KMS-11 (cell line): ENCODE results near the gene PHLDB3.

ENCODE experiments used
- H2AFZ ChIP-seq: fragments of 200-600 bp; sonication (generic); 2 replicates; pipeline ENCODE4 v1.6.1; 2016; ENCODE audit warnings: antibody characterized with exemption, mixed run types, low read depth
- H3K27ac ChIP-seq: fragments of 200-600 bp; sonication (generic); 2 replicates; pipeline ENCODE4 v1.6.1; 2016; ENCODE audit warnings: mild to moderate bottlenecking, mixed run types
- H3K27me3 ChIP-seq: fragments of 200-600 bp; sonication (generic); 2 replicates; pipeline ENCODE4 v1.6.1; 2017; ENCODE audit warnings: mild to moderate bottlenecking, low read depth, mixed run types, moderate library complexity; ENCODE audit not compliant: insufficient read depth
- H3K36me3 ChIP-seq: fragments of 200-600 bp; sonication (generic); 2 replicates; pipeline ENCODE4 v1.6.1; 2017; ENCODE audit warnings: mild to moderate bottlenecking, mixed run types; ENCODE audit not compliant: insufficient read depth
- H3K4me1 ChIP-seq: fragments of 200-600 bp; sonication (generic); 2 replicates; pipeline ENCODE4 v1.6.1; 2016; ENCODE audit warnings: mild to moderate bottlenecking, low read depth, mixed run types; ENCODE audit not compliant: poor library complexity, severe bottlenecking
- H3K4me2 ChIP-seq: fragments of 200-600 bp; sonication (generic); 2 replicates; pipeline ENCODE4 v1.7.0; 2016; ENCODE audit warnings: mild to moderate bottlenecking, mixed run types
- H3K4me3 ChIP-seq: fragments of 200-600 bp; sonication (generic); IDR thresholded peaks from 2 replicates; pipeline ENCODE4 v1.6.1; 2017; ENCODE audit warnings: low read depth, low read length, mixed read lengths; ENCODE audit not compliant: insufficient read depth
- H3K79me2 ChIP-seq: fragments of 200-600 bp; sonication (generic); 2 replicates; pipeline ENCODE4 v1.6.1; 2016; ENCODE audit warnings: low read depth, mixed run types; ENCODE audit not compliant: insufficient read depth
- H3K9ac ChIP-seq: fragments of 200-600 bp; sonication (generic); 2 replicates; pipeline ENCODE4 v1.6.1; 2016; ENCODE audit warnings: mild to moderate bottlenecking, mixed run types
- H4K20me1 ChIP-seq: fragments of 200-600 bp; sonication (generic); 2 replicates; pipeline ENCODE4 v1.6.1; 2016; ENCODE audit warnings: mild to moderate bottlenecking, mixed run types; ENCODE audit not compliant: insufficient read depth
- CTCF ChIP-seq: fragments of 200-600 bp; sonication (generic); conservative IDR thresholded peaks from 2 replicates; pipeline ENCODE4 v1.6.1; 2017; ENCODE audit warnings: low read depth, mild to moderate bottlenecking, antibody characterized with exemption, low read length, moderate library complexity, mixed read lengths

PHLDB3 gene

GRCh38 chr19:43510713-43511112 is 6.2 kb upstream of the PHLDB3 start:
- Histone ChIP-seq H2AFZ (no peak overlapping the region), H3K27me3 (no peaks in the 10 kb centered on the region), H3K4me2 (no peak overlapping the region), H3K4me3 (no peak overlapping the region), H4K20me1 (no peaks in the 10 kb centered on the region), H3K9ac (no peak overlapping the region), H3K79me2 (no peaks in the 10 kb centered on the region), H3K27ac (no peak overlapping the region), H3K36me3 (no peaks in the 10 kb centered on the region), H3K4me1 (no peaks in the 10 kb centered on the region)
- no peak for TF ChIP-seq CTCF

GRCh38 chr19:43507880-43508279 is 3.3 kb upstream of the PHLDB3 start:
- Histone ChIP-seq H3K9ac (no peak overlapping the region), H2AFZ (no peak overlapping the region), H3K27me3 (no peaks in the 10 kb centered on the region), H4K20me1 (no peaks in the 10 kb centered on the region), H3K36me3 (no peaks in the 10 kb centered on the region), H3K4me3 (no peak overlapping the region), H3K4me2 (no peak overlapping the region), H3K79me2 (no peaks in the 10 kb centered on the region), H3K27ac (no peak overlapping the region), H3K4me1 (peaks cover 11% of the 10 kb centered on the region)
- no peak for TF ChIP-seq CTCF

- Histone ChIP-seq H3K36me3 (no peaks in the 10 kb centered on the region), H3K79me2 (no peaks in the 10 kb centered on the region), H2AFZ (no peak overlapping the region), H3K4me2 (no peak overlapping the region), H3K27ac (no peak overlapping the region), H4K20me1 (no peaks in the 10 kb centered on the region), H3K4me3 (no peak overlapping the region), H3K4me1 (peaks cover 11% of the 10 kb centered on the region), H3K27me3 (no peaks in the 10 kb centered on the region), H3K9ac (no peak overlapping the region)
- TF ChIP-seq CTCF: no peak
These were observed 2.1 kb upstream of the PHLDB3 start for GRCh38 chr19:43506629-43507028.

GRCh38 chr19:43505941-43506340 is 1.4 kb upstream of the PHLDB3 start:
- peaks cover 11% of the 10 kb centered on the region for H3K4me1 ChIP-seq
- no peaks in the 10 kb centered on the region for H3K27me3 ChIP-seq
- no peak overlapping the region for H3K4me2 ChIP-seq
- TF ChIP-seq CTCF: no peak
- no peak overlapping the region for H3K9ac ChIP-seq
- H3K4me3 ChIP-seq: no peak overlapping the region
- no peak overlapping the region for H3K27ac ChIP-seq
- H3K79me2 ChIP-seq: no peaks in the 10 kb centered on the region
- no peaks in the 10 kb centered on the region for H3K36me3 ChIP-seq
- H4K20me1 ChIP-seq: no peaks in the 10 kb centered on the region
- no peak overlapping the region for H2AFZ ChIP-seq

DNA sequence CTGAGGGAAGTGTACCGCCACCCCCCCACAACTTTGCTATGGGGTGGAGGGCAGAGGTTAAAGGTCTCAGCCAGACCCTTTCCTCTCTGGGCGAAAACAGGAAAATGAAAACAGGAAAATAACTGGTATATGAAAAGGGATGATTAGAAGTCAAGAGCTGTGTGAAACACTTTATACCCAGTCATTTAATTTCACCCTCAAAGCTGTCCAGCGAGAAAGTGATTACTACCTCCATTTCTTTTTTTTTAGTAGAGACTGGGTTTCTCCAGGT is 575 bp upstream of the PHLDB3 start:
- Histone ChIP-seq H4K20me1 (no peaks in the 10 kb centered on the region), H2AFZ (peak overlapping the region; percentile 100), H3K4me3 (no peak overlapping the region), H3K4me2 (peak overlapping the region; percentile 96), H3K9ac (no peak overlapping the region; the same call in 1 of the 2 replicates), H3K27me3 (no peaks in the 10 kb centered on the region), H3K79me2 (no peaks in the 10 kb centered on the region), H3K36me3 (no peaks in the 10 kb centered on the region), H3K4me1 (peaks cover 11% of the 10 kb centered on the region), H3K27ac (no peak overlapping the region)
- TF ChIP-seq CTCF: no peak
